Stimulated activated CD4-positive, alpha-beta T cell treated with anti-CD3 and anti-CD28 coated beads, TNF-alpha, amount 100 ng/mL, for 24 hours (primary cell): ENCODE results near the gene SIRT7.

ENCODE experiments used
- DNase-seq, 3 experiments: peaks; one replicate each; pipeline ENCODE4 v3.0.0-alpha.2; 2020; ENCODE audit warnings: low read depth in 3 of 3

Gene SIRT7

GRCh38 chr17:81905993-81906392 lies 12.0 kb downstream of the SIRT7 start:
- no peak for DNase-seq

GRCh38 chr17:81905424-81905875 lies 12.5 kb downstream of the SIRT7 start:
- no peak for DNase-seq

DNA sequence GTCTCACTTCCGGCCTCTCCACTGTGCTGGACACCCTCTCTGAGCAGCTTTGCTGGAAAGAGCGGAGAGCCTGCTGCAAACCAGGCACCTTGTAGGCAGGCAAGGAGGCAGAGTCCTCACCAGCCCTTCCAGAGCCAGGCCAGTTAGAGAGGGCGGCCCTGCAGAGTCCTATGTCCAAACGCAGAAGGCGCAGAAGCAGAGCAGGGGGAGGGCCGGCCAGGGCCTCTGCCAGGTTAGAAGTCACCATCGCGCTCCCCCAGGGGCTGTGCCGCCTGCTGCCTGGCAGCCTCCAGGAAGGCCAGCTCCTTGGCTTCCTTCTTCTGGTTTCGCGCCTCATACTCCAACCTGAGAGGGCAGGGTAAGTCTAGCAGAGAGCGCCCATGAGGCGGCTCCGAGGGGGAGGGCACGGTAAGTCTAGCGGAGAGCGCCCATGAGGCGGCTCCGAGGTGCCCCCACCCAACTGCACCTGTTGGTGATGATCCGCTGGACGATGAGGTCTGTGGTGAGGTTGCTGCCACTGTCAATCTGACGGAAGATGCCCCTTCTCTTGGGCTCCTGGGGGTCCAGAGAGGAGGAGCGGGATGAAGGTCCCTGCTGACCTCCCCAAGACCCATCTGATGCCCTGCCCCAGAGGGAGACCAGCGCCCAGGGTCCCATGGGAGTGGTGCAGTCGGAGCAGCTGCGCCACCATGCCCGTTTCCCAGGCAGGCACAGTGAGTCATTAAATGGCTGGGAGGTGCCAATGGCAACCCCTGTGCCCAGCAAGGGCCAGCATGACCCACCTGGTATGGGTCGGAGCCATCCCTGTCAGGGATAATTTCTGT lies 13.2 kb downstream of the SIRT7 start:
- DNase-seq: no peak

GRCh38 chr17:81903896-81904599 lies 13.9 kb downstream of the SIRT7 start:
- no peak for DNase-seq

DNA sequence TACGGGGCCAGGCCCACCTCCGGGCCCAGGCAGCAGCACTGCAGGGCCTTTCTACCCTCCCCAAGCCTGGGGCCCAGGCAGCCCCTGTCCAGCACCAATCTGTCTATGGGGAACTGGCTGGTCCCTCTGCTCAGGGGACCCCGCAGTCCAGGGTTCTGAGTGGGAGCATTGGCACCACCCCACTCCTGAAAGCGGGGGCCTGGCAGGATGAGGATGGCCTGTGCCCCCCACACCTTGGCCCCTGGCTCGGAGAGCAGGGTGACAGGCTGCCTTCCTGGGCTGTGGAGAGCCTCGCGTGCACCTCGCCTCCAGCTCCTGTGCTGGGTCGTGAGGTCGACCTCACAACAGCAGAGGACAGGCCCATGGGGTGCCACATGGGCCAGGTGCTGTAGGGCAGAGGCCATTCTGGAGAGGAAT lies 14.6 kb downstream of the SIRT7 start:
- DNase-seq: no peak

DNA sequence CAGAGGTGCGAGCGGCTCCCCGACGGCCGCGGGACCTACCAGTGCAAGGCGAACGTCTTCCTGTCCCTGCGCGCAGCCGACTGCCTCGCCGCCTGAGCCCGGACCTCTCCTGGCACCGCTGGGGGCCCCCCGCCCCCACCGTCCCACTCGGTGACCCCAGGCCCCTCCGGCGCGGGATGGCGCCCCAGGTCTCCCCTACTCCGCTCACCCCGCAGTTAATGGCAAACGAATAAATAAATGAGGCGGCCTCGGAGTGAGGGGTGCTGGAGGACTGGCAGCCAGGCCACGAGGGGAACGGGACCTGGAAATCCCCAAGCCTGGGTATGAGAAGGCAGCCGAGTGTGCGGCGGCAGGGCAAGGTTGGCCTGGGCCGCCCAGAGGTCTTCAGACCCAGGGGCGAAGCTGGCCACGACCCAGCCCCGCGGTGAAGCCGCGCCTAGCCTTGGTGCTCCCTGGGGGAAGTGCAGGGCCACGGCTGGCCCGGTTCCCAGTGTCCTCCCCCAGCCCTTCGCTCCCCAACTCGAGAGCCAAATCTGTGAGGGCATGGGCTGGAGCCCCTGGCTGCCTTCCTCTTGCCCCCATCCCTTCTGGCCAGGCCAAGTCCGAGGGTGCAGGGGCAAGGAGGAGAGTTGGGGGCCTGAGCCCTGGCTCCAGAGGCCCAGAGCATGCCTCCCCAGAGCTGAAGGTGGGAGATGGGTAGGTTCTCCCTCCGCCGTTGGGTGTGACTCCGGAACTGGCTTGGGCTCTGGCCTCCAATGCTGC lies 15.1 kb downstream of the SIRT7 start:
- no peak for DNase-seq

DNA sequence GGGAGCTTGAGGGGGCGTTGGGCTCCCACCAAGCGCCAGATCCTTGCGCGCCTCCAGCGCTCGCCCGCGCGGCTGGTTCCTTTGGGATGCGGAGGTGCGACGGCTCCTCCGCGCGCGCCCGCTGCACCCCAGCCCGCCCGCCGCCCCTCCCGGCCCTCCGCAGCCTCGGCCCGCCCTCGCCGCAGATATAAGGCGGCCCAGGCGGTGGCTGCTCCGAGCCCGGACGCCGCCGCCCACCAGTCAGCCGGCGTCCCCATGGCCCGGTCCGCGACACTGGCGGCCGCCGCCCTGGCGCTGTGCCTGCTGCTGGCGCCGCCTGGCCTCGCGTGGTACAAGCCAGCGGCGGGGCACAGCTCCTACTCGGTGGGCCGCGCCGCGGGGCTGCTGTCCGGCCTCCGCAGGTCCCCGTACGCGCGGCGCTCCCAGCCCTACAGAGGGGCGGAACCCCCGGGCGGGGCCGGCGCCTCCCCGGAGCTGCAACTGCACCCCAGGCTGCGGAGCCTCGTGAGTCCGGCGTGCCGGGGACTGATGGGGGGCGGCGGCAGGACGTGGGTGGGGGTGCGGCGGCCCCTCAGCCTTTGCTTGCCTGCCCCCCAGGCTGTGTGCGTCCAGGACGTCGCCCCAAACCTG lies 15.8 kb downstream of the SIRT7 start, which contains the start of gene NPB:
TSS of gene NPB (plus strand) at position 216 of the 630 bp plus-strand sequence. CDS start at position 256, 40 bp downstream.
- no peak for DNase-seq

DNA sequence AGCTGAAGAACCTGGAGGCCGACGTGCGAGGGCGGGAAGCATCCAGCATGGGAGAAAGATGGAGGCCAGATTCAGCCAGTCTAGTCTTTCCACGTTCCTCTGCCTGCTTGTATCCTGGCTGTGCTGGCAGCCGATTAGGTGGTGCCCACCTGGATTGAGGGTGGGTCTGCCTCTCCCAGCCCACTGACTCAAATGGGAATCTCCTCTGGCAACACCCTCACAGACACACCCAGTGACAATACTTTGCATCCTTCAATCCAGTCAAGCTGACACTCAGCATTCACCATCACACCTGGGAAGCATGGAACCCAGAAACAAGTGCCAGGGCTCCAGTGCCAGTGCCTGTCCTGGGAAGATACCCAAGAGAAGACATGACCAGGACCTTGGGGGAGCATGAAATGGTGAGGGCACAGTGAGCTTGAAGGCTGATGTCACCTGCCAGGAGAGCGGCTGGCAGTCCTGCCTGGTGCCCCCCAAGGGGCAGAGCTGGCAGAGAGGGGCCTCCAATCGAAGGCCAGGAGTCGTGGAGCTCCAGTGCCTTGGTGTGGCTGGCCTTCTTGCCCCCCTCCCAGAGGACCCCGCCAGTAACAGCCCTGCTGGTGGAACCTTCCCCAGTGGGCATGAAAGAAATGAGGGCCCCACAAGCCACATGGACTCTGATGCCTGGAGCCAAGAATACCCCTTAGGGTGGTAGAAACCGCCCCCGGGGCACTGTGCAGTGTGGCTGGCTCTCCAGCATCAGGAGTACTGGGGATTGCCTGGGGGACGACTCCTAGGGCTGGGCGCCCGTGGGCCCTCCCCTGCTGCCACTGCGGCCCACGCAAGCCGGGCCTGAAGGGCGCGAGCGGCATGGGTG lies 16.6 kb downstream of the SIRT7 start:
- no peak for DNase-seq

DNA sequence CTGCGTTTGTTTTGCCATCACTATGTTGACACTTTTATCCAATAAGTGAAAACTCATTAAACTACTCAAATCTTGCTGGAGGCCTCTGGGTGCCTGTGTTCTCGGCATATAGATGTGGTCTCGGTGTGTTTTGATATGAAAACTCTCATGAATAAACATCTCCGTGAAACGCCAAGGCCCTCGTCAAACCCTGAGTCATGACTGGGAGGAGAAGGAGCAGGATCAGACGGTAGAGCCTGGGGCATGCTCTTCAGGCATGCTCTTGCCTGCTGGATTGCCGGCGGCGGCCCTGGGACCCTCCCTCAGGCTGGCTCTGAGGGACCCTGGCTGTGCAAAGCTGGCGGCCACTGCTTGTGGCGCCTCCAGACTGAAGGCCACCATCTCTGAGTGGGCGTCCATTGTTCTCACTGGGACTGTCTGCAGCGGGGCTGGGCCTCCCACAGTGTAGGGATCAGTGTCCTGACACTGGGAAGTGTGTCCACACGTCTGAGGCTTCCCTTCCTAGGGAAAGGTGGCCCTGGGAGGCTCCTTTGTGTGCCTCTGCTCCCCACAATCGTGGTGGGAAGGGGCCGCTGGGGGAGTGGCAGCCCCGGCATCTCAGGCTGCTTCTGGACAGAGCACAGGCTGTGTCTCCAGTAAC lies 17.7 kb downstream of the SIRT7 start:
- no peak for DNase-seq

DNA sequence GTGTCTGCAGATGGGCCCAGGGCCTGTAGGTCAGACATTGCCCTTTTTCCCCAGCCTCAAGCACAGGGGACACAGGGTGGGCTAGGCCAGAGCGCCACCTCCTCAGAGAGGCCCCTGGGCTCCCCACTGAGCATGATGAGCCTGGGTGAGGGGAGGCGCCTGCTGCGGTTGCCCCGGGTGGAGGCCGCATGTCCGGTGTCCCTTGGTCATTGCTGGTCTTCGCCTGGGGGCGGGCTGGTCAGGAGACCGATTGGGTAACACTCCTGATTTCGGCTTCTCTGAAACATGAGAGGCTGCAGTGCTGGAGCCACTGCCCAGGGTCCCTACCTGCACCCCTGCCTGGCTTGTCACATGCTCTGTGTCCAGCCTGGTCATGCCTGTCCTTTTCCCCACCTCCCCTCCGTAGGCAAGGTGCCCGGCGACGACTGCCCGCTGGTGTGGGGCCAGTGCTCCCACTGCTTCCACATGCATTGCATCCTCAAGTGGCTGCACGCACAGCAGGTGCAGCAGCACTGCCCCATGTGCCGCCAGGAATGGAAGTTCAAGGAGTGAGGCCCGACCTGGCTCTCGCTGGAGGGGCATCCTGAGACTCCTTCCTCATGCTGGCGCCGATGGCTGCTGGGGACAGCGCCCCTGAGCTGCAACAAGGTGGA lies 18.3 kb downstream of the SIRT7 start:
- DNase-seq: no peak

GRCh38 chr17:81898885-81899284 lies 19.1 kb downstream of the SIRT7 start:
- no peak for DNase-seq

GRCh38 chr17:81898029-81898866 lies 19.7 kb downstream of the SIRT7 start:
- no peak for DNase-seq

DNA sequence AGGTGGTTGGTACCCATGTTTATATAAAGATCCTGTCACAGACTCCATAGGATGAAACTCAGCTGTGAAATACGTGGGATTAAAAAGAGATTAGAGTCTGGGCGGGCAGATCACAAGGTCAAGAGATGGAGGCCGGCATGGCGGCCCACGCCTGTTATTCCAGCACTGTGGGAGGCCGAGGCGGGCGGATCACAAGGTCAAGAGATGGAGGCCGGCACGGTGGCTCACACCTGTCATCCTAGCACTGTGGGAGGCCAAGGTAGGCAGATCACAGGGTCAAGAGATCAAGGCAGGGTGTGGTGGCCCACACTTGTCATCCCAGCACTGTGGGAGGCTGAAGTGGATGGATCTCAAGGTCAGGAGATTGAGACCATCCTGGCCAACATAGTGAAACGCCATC lies 22.6 kb downstream of the SIRT7 start:
- no peak for DNase-seq

GRCh38 chr17:81891303-81891552 lies 26.7 kb downstream of the SIRT7 start:
- no peak for DNase-seq

GRCh38 chr17:81890447-81891302 lies 27.3 kb downstream of the SIRT7 start:
- DNase-seq: no peak

- DNase-seq: no peak
These were observed 28.4 kb downstream of the SIRT7 start for GRCh38 chr17:81889602-81890001.

- DNase-seq: no peak
These were observed 28.9 kb downstream of the SIRT7 start for GRCh38 chr17:81888988-81889595.
